Measurements from ENCODE around the gene CDK5RAP1.
"Not testable (repeated sequence)": the region's sequence is repeated elsewhere in the genome, so short reads cannot be mapped to it uniquely, and the experiment has no call there.

Gene CDK5RAP1
- total RNA-seq, result 86.2 to 91.5 reads per million in 2 donors

GRCh38 chr20:33401184-33401920, at the start of gene CDK5RAP1:
Gene CDK5RAP1, minus strand, starts transcription at chr20:33401519. Its CDS starts 4,455 bp downstream, at chr20:33397064.
- peak; percentile 50 for DNase-seq

- no peak for DNase-seq
These were observed 49.5 kb upstream of the CDK5RAP1 start for GRCh38 chr20:33450867-33451266.

GRCh38 chr20:33445881-33446625, 44.7 kb upstream of the CDK5RAP1 start:
- no peak for DNase-seq

GRCh38 chr20:33444797-33445560, 43.7 kb upstream of the CDK5RAP1 start:
- no peak for DNase-seq

GRCh38 chr20:33443512-33444239, 42.4 kb upstream of the CDK5RAP1 start, which contains the start of gene SNTA1:
Gene SNTA1, minus strand, starts transcription at chr20:33443763. Its CDS starts 143 bp downstream, at chr20:33443620.
- peak; percentile 85 for DNase-seq

GRCh38 chr20:33443006-33443511, 41.7 kb upstream of the CDK5RAP1 start:
- no peak for DNase-seq

- no peak for DNase-seq
These were observed 41.1 kb upstream of the CDK5RAP1 start for GRCh38 chr20:33442136-33443005.

- no peak for DNase-seq
These were observed 40.0 kb upstream of the CDK5RAP1 start for GRCh38 chr20:33441142-33441955.

- DNase-seq, result not testable (repeated sequence)
These were observed 39.2 kb upstream of the CDK5RAP1 start for GRCh38 chr20:33440562-33440961.

- no peak for DNase-seq
These were observed 37.2 kb upstream of the CDK5RAP1 start for GRCh38 chr20:33438481-33438880.

GRCh38 chr20:33437141-33437911, 36.0 kb upstream of the CDK5RAP1 start:
- DNase-seq, result no peak

GRCh38 chr20:33434434-33434833, 33.1 kb upstream of the CDK5RAP1 start:
- no peak for DNase-seq

GRCh38 chr20:33433465-33434234, 32.3 kb upstream of the CDK5RAP1 start:
- DNase-seq, result no peak

GRCh38 chr20:33431797-33432381, 30.6 kb upstream of the CDK5RAP1 start:
- no peak for DNase-seq

- DNase-seq, result not testable (repeated sequence)
These were observed 22.6 kb upstream of the CDK5RAP1 start for GRCh38 chr20:33423875-33424274.

- no peak for DNase-seq
These were observed 22.0 kb upstream of the CDK5RAP1 start for GRCh38 chr20:33423141-33423834.

- no peak for DNase-seq
These were observed 18.0 kb upstream of the CDK5RAP1 start for GRCh38 chr20:33419140-33419974.

Data from activated gamma-delta T cell (primary cell).